Right ventricle myocardium superior (tissue), 1 donor: Measurements from ENCODE around the gene SEC16A. TPM values are rescaled to one million over a fixed set of nuclear protein-coding genes. Genes with fewer than 3 reads are reported as not detected.

Experiments
- ATAC-seq: fragments of 200-7000 bp; cut with Tn5 transposase; one replicate; pipeline ENCODE4 v1.9.1; 2020; ENCODE audit warnings: mild to moderate bottlenecking; ENCODE audit not compliant: poor library complexity
- DNase-seq: peaks from one replicate; pipeline ENCODE4 v3.0.0-alpha.2; 2020
- intact Hi-C: fragments of 100-400 bp; cut with DNase I; formaldehyde crosslinking; loops from one replicate; pipeline ENCODE4 v1.11.2; 2022
- total RNA-seq: library from RNA; stranded (reverse); fragmentation: NEBNext Ultra II Directional; extraction: Animal tissue kit (Norgen Biotek cat#: 25700); gene quantifications from one replicate; pipeline ENCODE4 v1.2.1, GENCODE V29; 2021
- donor health status: DM: no; HTN: yes; CAD: no; lungs with severe emphysema.

The SEC16A gene
- total RNA-seq, 1 donor from 2014 or later, result 21.4 TPM

GRCh38 chr9:136507221-136507991, 24.6 kb upstream of the SEC16A start:
- intact Hi-C loops, result no loop called here
- DNase-seq, result no peak
- ATAC-seq, result no peak

GRCh38 chr9:136506425-136506824, 23.6 kb upstream of the SEC16A start:
- intact Hi-C loops, result no loop called here
- ATAC-seq (no peak), DNase-seq (no peak)

GRCh38 chr9:136505406-136506403, 22.9 kb upstream of the SEC16A start:
- DNase-seq (no peak), ATAC-seq (no peak)
- intact Hi-C loops, result no loop called here

- DNase-seq (no peak), ATAC-seq (no peak)
- intact Hi-C loops, result no loop called here
These were observed 21.9 kb upstream of the SEC16A start for GRCh38 chr9:136504512-136505348.

- DNase-seq, result no peak
- intact Hi-C loops, result no loop called here
- no peak for ATAC-seq
These were observed 20.2 kb upstream of the SEC16A start for GRCh38 chr9:136502940-136503550.

- ATAC-seq (no peak), DNase-seq (no peak)
- intact Hi-C loops, result no loop called here
These were observed 19.4 kb upstream of the SEC16A start for GRCh38 chr9:136502196-136502595.

- ATAC-seq, result no peak
These were observed 18.8 kb upstream of the SEC16A start for GRCh38 chr9:136501686-136502085.

GRCh38 chr9:136499935-136500910, 17.4 kb upstream of the SEC16A start:
- intact Hi-C loops, result no loop called here
- DNase-seq (no peak), ATAC-seq (no peak)

More at GRCh38 chr9:136501686-136502085, 18.8 kb upstream of the SEC16A start:
- intact Hi-C loops, result no loop called here
- DNase-seq, result no peak

GRCh38 chr9:136499071-136499934, 16.5 kb upstream of the SEC16A start:
- intact Hi-C loops, result no loop called here
- DNase-seq (no peak), ATAC-seq (no peak)

GRCh38 chr9:136497916-136498695, 15.3 kb upstream of the SEC16A start:
- no peak for ATAC-seq
- intact Hi-C loops, result no loop called here

GRCh38 chr9:136496801-136497620, 14.2 kb upstream of the SEC16A start:
- ATAC-seq, result no peak
- intact Hi-C loops, result no loop called here
- no peak for DNase-seq

More at GRCh38 chr9:136497916-136498695, 15.3 kb upstream of the SEC16A start:
- DNase-seq, result no peak

GRCh38 chr9:136496181-136496580, 13.3 kb upstream of the SEC16A start:
- DNase-seq, result no peak
- ATAC-seq, result no peak
- intact Hi-C loops, result no loop called here

GRCh38 chr9:136495238-136495800, 12.5 kb upstream of the SEC16A start:
- no peak for ATAC-seq
- intact Hi-C loops, result no loop called here
- DNase-seq, result no peak

- intact Hi-C loops, result no loop called here
- ATAC-seq (no peak), DNase-seq (no peak)
These were observed 11.8 kb upstream of the SEC16A start for GRCh38 chr9:136494531-136495215.
